DND-41 (cell line): ENCODE measurements around the gene RBFOX2.
A peak's percentile ranks its signal among the peaks of the same experiment; 100 is the strongest.

ENCODE experiments used
- ATAC-seq: fragments of 200-7000 bp; cut with Tn5 transposase; 3 replicates; pipeline ENCODE4 v1.9.1; 2021; ENCODE audit warnings: low read depth; ENCODE audit not compliant: insufficient read depth
- DNase-seq: peaks from one replicate; pipeline ENCODE4 v3.0.0-alpha.2; 2020
- H2AFZ ChIP-seq: 2 replicates; pipeline ENCODE4 v1.6.0; 2012; ENCODE audit warnings: low read depth, low read length
- H3K27ac ChIP-seq: 2 replicates; pipeline ENCODE4 v1.5.1; 2012; ENCODE audit warnings: low read length, inconsistent platforms
- H3K27me3 ChIP-seq: fragments of 200-600 bp; sonication (generic); 2 replicates; pipeline ENCODE4 v1.6.0; 2012; ENCODE audit warnings: low read length, mild to moderate bottlenecking, inconsistent platforms; ENCODE audit not compliant: insufficient read depth, poor library complexity
- H3K36me3 ChIP-seq: 2 replicates; pipeline ENCODE4 v1.5.1; 2012; ENCODE audit warnings: low read length, inconsistent platforms; ENCODE audit not compliant: insufficient read depth
- H3K4me1 ChIP-seq: 2 replicates; pipeline ENCODE4 v1.5.1; 2012; ENCODE audit warnings: mild to moderate bottlenecking, low read length; ENCODE audit not compliant: insufficient read depth
- H3K4me2 ChIP-seq: 2 replicates; pipeline ENCODE4 v1.6.0; 2012; ENCODE audit warnings: mild to moderate bottlenecking, moderate library complexity, low read length, inconsistent platforms; ENCODE audit not compliant: insufficient read depth
- H3K4me3 ChIP-seq, 2 experiments: fragments of 200-600 bp in 1 of 2; shearing (Covaris generic) in 1 of 2; 2 replicates each; pipeline ENCODE4 v1.5.1; 2012 to 2016; ENCODE audit warnings: inconsistent platforms in 2 of 2, low read length in 2 of 2, mild to moderate bottlenecking in 2 of 2, low read depth in 1 of 2, moderate library complexity in 1 of 2
- H3K79me2 ChIP-seq: 2 replicates; pipeline ENCODE4 v1.6.0; 2012; ENCODE audit warnings: low read length, inconsistent platforms; ENCODE audit not compliant: insufficient read depth
- H3K9ac ChIP-seq: 2 replicates; pipeline ENCODE4 v1.6.0; 2012; ENCODE audit warnings: low read depth, mild to moderate bottlenecking, inconsistent platforms, low read length, moderate library complexity
- H3K9me3 ChIP-seq: 2 replicates; pipeline ENCODE4 v1.5.1; 2012; ENCODE audit warnings: low read length, moderate library complexity, mild to moderate bottlenecking, inconsistent platforms; ENCODE audit not compliant: insufficient read depth, severe bottlenecking
- H4K20me1 ChIP-seq: 2 replicates; pipeline ENCODE4 v1.6.0; 2012; ENCODE audit warnings: low read length; ENCODE audit not compliant: insufficient read depth
- CTCF ChIP-seq: IDR thresholded peaks from 2 replicates; pipeline ENCODE4 v1.5.1; 2012; ENCODE audit warnings: borderline replicate concordance, low read length, moderate library complexity, mild to moderate bottlenecking; ENCODE audit not compliant: poor library complexity, severe bottlenecking; ENCODE audit errors: extremely low read depth
- EZH2 ChIP-seq: IDR thresholded peaks from 3 replicates; pipeline ENCODE4 v1.6.1; 2012; ENCODE audit warnings: borderline replicate concordance, low read depth, mild to moderate bottlenecking, moderate library complexity, low read length, inconsistent platforms; ENCODE audit not compliant: severe bottlenecking

RBFOX2 gene

GRCh38 chr22:36065462-36065774 is 36.8 kb upstream of the RBFOX2 start:
- ATAC-seq (no peak; the same call in 2 of the 3 replicates), DNase-seq (no peak)
- TF ChIP-seq CTCF, result no peak
- TF ChIP-seq EZH2, result no peak
- no peaks in the 10 kb centered on the region for H3K9me3 ChIP-seq
- H3K4me1 ChIP-seq, result peaks cover 10% of the 10 kb centered on the region
- H3K79me2 ChIP-seq, result no peaks in the 10 kb centered on the region
- peak overlapping the region; percentile 67 for H3K4me2 ChIP-seq
- H2AFZ ChIP-seq, result no peak overlapping the region; the same call in 1 of the 2 replicates
- no peak overlapping the region for H3K27ac ChIP-seq
- no peak overlapping the region for H3K4me3 ChIP-seq
- H3K36me3 ChIP-seq, result no peaks in the 10 kb centered on the region
- no peaks in the 10 kb centered on the region for H4K20me1 ChIP-seq
- no peak overlapping the region for H3K9ac ChIP-seq
- no peaks in the 10 kb centered on the region for H3K27me3 ChIP-seq

- H4K20me1 ChIP-seq, result no peaks in the 10 kb centered on the region
- no peaks in the 10 kb centered on the region for H3K9me3 ChIP-seq
- TF ChIP-seq EZH2 (no peak), CTCF (no peak)
- H3K4me1 ChIP-seq, result peaks cover 10% of the 10 kb centered on the region
- no peak for DNase-seq
- H3K27ac ChIP-seq, result no peak overlapping the region
- no peak overlapping the region for H3K4me3 ChIP-seq
- H3K79me2 ChIP-seq, result no peaks in the 10 kb centered on the region
- no peak overlapping the region for H3K4me2 ChIP-seq
- no peak for ATAC-seq
- no peaks in the 10 kb centered on the region for H3K27me3 ChIP-seq
- no peaks in the 10 kb centered on the region for H3K36me3 ChIP-seq
- H2AFZ ChIP-seq, result no peak overlapping the region
- no peak overlapping the region for H3K9ac ChIP-seq
Observed at GRCh38 chr22:36064358-36064757, 35.7 kb upstream of the RBFOX2 start.

- H3K9ac ChIP-seq, result no peak overlapping the region
- H3K36me3 ChIP-seq, result no peaks in the 10 kb centered on the region
- peaks cover 3% of the 10 kb centered on the region for H3K27me3 ChIP-seq
- ATAC-seq (no peak), DNase-seq (no peak)
- H3K9me3 ChIP-seq, result no peaks in the 10 kb centered on the region
- H4K20me1 ChIP-seq, result no peaks in the 10 kb centered on the region
- H3K4me2 ChIP-seq, result no peak overlapping the region
- no peaks in the 10 kb centered on the region for H3K79me2 ChIP-seq
- H2AFZ ChIP-seq, result no peak overlapping the region
- no peak for TF ChIP-seq CTCF
- no peak for TF ChIP-seq EZH2
- peaks cover 8% of the 10 kb centered on the region for H3K4me1 ChIP-seq
- no peak overlapping the region for H3K27ac ChIP-seq
- H3K4me3 ChIP-seq, result no peak overlapping the region
Observed at GRCh38 chr22:36056980-36057379, 28.4 kb upstream of the RBFOX2 start.
